Endothelial cell of umbilical vein (primary cell): ENCODE measurements around the gene FBXO24.

Source experiments
- EZH2 ChIP-seq: IDR thresholded peaks from 2 replicates; pipeline ENCODE4 v1.6.1; 2012; ENCODE audit warnings: borderline replicate concordance, low read depth, mild to moderate bottlenecking, moderate library complexity, low read length, inconsistent platforms; ENCODE audit not compliant: severe bottlenecking
- GATA2 ChIP-seq: IDR thresholded peaks from 2 replicates; pipeline ENCODE4 v1.7.0; 2011; ENCODE audit warnings: low read depth, mild to moderate bottlenecking, moderate library complexity, mixed read lengths, low read length; ENCODE audit not compliant: insufficient read length, insufficient read depth
- MYC ChIP-seq: IDR thresholded peaks from one replicate; pipeline ENCODE4 v1.6.1; 2011; ENCODE audit warnings: mild to moderate bottlenecking, low read depth, low read length
- POLR2A ChIP-seq: IDR thresholded peaks from 2 replicates; pipeline ENCODE4 v1.6.1; 2012; ENCODE audit warnings: low read depth, mild to moderate bottlenecking, control low read depth, low read length
- POLR2AphosphoS5 ChIP-seq: IDR thresholded peaks from 2 replicates; pipeline ENCODE4 v1.6.1; 2012; ENCODE audit warnings: low read depth, mild to moderate bottlenecking, control low read depth, low read length, moderate library complexity; ENCODE audit not compliant: insufficient read depth
- TF ChIP-seq, protein P1 (sequence below), 2 donors: IDR thresholded peaks; 1 replicate in 1 of 2; 2 replicates in 1 of 2; pipeline ENCODE4 v1.5.1; 2011; ENCODE audit warnings: low read length in 2 of 2, mild to moderate bottlenecking in 2 of 2, moderate library complexity in 2 of 2, control low read depth in 1 of 2, inconsistent platforms in 1 of 2, low read depth in 1 of 2; ENCODE audit not compliant: insufficient read depth in 1 of 2; ENCODE audit errors: extremely low read depth in 1 of 2
- TF ChIP-seq, protein P2 (sequence below): IDR thresholded peaks from 2 replicates; pipeline ENCODE4 v1.6.1; 2011; ENCODE audit not compliant: insufficient read depth, insufficient read length

DNA sequence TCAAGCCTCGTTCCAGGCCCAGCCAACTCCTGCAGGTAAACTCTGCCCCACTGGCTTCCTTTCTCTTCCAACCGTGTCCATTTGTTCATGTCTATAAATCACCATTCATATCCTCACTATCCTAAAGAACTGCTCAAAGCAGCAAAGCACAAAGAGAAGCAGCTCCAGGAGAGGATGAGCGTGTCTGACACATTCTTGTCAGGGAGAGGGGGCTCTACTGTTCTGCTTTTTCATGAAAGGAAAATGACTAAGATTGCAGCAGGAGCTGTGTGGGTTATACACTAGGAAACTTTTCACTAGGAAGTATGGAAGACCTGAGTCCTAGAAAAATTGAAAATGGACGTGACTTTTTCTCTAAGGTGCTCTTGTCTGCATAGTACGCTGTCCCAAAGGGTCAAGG is 30.4 kb upstream of the FBXO24 start:
- TF ChIP-seq, protein P1, sequence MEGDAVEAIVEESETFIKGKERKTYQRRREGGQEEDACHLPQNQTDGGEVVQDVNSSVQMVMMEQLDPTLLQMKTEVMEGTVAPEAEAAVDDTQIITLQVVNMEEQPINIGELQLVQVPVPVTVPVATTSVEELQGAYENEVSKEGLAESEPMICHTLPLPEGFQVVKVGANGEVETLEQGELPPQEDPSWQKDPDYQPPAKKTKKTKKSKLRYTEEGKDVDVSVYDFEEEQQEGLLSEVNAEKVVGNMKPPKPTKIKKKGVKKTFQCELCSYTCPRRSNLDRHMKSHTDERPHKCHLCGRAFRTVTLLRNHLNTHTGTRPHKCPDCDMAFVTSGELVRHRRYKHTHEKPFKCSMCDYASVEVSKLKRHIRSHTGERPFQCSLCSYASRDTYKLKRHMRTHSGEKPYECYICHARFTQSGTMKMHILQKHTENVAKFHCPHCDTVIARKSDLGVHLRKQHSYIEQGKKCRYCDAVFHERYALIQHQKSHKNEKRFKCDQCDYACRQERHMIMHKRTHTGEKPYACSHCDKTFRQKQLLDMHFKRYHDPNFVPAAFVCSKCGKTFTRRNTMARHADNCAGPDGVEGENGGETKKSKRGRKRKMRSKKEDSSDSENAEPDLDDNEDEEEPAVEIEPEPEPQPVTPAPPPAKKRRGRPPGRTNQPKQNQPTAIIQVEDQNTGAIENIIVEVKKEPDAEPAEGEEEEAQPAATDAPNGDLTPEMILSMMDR (IDR thresholded peaks at IDR 0.05; ENCODE audit: extremely low read depth in 1 of 2, insufficient read depth in 1 of 2, low read depth in 1 of 2, low read length in 2 of 2), result no peak
- TF ChIP-seq POLR2A, result no peak
- no peak for TF ChIP-seq EZH2
- no peak for TF ChIP-seq POLR2AphosphoS5
- TF ChIP-seq, protein P2, sequence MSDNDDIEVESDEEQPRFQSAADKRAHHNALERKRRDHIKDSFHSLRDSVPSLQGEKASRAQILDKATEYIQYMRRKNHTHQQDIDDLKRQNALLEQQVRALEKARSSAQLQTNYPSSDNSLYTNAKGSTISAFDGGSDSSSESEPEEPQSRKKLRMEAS, result no peak
- TF ChIP-seq MYC, result no peak
- TF ChIP-seq GATA2, result no peak
